Smooth muscle cell of the brain vasculature (primary cell): ENCODE results near the gene PTMS.
"Not testable (repeated sequence)": the region's sequence is repeated elsewhere in the genome, so short reads cannot be mapped to it uniquely, and the experiment has no call there.

Source experiments
- DNase-seq: peaks from one replicate; pipeline ENCODE4 v3.0.0-alpha.2; 2012; ENCODE audit warnings: low read depth, low spot score

PTMS gene, protein sequence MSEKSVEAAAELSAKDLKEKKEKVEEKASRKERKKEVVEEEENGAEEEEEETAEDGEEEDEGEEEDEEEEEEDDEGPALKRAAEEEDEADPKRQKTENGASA

DNA sequence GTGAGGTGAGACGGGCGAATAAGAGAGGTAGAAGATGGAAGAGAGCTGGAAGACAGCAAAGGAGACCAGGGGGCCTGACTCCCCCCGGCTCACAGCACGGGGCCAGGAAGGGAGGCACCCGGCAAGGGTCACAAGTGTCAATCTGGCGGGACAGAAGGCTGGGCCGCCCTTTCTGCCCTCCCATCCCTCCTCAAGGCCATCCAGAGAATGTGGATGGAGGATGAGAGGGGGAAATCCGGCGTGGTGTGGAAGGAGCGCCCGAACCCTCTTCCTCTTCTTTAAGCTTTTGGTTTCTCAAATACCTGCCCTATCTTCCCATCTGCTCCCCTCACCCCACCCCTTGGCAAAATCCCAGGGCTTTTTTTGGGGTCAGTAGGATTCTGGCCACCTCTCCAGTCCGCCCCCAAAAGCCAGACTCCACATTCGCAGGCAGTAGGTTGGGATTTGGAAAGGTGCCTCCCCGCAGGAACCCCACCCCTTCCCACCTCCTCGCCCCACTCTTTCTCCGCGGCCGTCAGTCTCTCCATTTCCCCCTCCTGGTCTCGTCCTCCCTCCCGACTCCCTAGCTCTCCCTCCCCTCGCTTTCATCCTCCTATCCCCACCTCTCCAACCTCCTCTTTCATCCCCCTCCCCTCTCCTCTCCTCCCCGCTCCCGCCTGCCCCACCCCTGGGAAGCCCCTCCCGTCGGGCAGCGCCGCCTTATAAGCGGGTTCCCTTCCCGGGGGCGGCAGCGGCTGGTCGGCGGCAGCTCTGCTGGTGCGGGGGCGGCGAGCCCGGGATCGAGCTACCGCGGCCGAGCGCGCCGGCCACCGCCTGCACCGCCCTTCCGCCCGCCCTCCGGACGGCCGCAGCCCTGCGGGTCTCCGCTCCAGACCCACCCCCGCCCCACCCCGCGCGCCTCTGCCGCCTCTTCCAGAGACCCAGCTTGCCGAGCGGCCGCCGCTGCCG is at the start of gene PTMS:
TSS of gene PTMS (plus strand) at position 730 of the 948 bp plus-strand sequence. CDS start 343 bp downstream, outside the sequence.
- peak; percentile 69 for DNase-seq

DNA sequence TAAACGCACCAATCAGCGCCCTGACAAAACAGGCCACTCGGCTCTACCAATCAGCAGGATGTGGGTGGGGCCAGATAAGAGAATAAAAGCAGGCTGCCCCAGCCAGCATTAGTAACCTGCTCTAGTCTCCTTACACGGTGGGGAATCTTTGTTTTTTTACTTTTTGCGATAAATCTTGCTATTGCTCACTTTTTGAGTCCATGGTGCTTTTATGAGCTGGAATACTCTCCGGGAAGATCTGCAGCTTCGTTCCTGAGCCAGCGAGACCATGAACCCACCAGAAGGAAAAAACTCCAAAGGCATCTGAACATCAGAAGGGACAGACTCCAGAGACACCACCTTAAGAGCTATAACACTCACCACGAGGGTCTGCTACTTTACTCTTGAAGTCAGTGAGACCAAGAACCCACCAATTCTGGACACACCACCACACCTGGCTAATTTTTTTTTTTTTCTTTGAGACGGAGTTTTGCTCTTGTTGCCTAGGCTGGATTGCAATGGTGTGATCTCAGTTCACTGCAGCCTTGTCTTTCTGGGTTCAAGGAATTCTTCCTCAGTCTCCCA is 49.2 kb upstream of the PTMS start:
- no peak for DNase-seq

DNA sequence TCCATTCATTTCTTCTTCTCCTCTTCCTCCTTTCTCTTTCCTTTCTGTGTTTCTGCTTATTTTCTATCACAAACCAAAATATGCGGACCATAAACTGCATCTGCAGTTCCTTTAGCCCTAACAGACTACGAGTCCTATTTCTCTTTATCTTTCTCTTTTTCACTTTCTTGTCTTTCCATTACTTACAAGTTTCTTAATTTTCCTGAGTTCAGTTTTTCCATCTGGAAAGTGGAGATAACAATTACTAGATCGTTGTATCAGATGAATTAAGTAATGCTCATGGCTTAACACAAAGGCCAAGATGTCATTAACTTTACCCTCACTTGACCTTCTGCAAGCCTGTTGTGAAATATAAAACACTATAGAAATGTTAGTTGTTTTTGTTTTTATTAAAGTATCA is 43.3 kb upstream of the PTMS start:
- no peak for DNase-seq

DNA sequence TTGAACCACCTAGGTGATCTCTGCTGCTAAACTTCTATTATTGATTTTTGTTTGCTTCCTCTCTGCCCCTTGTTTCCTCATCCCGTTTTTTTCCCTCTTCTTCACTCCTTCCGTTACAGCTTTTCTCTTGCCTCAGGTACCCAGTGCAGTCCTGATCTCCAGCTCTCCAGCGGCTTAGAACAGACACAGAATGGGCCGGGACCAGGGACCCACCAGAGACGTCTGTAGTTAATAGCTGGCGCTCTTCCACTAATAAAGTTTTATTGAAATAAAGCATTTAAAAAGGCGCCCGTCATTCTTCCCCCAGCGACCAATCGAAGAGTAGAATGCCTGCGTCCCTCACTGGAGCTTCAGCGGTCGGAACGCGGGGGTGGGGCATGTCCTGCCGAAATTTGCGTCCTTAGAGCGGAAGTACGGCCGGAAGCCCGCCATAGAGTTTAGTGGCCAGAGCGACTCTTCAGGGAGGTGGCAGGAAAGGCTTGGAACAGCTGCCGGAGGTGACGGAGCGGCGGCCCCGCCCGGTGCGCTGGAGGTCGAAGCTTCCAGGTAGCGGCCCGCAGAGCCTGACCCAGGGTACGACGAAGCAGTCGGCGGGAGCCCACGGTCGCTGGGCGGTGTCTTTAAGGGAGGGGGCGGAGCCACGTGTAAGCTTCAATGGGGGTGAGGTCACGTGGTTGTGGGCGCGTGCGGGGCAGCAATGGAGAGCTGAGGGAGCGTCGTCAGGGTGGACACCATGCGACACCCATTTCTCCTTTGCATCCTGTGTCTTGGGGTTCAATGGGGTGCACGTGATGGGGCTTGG is 42.4 kb upstream of the PTMS start, which contains the start of gene COPS7A:
TSS of gene COPS7A (plus strand) at position 440 of the 802 bp plus-strand sequence. CDS start 611 bp downstream, outside the sequence.
- peak; percentile 96 for DNase-seq

DNA sequence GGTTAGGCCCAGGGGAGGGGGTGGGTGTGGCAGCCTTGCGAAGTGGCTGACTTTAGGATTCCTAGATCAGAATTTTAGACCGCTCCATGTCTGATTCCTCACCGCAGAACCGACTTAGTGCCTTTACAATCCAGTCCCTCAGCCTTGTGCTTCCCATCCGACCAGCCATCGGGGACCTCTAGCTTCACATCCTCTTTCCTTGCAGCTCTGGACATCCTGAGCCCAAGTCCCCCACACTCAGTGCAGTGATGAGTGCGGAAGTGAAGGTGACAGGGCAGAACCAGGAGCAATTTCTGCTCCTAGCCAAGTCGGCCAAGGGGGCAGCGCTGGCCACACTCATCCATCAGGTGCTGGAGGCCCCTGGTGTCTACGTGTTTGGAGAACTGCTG is 41.8 kb upstream of the PTMS start:
- DNase-seq, result no peak

DNA sequence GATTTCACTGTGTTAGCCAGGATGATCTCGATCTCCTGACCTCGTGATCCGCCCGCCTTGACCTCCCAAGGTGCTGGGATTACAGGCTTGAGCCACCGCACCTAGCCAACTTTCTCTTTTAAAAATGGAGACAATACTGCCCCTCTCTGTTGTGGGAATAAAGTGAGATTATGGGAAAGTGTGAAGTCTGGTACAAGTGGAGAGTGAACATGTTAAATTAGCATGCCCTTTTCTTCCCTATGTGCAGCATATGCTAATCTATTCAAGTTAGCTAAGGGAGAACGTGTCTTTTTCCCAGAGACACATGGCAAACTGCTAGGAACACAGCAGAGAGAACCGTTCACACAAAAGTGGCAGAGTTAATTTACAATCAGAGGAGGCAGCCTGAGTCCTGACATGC is 40.8 kb upstream of the PTMS start:
- DNase-seq, result no peak

DNA sequence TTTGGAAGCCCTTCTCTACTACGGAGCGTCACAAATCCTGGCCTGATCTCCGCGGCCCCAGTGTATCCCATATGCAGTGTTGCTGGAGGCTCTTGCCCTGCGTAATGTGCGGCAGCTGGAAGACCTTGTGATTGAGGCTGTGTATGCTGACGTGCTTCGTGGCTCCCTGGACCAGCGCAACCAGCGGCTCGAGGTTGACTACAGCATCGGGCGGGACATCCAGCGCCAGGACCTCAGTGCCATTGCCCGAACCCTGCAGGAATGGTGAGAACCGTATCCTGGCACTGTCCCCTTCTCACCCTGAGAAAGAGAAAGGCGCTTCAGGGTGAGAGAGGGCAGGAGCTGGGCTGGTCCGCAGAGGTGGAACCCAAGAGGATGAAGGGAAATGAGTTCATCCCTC is 37.0 kb upstream of the PTMS start:
- no peak for DNase-seq

DNA sequence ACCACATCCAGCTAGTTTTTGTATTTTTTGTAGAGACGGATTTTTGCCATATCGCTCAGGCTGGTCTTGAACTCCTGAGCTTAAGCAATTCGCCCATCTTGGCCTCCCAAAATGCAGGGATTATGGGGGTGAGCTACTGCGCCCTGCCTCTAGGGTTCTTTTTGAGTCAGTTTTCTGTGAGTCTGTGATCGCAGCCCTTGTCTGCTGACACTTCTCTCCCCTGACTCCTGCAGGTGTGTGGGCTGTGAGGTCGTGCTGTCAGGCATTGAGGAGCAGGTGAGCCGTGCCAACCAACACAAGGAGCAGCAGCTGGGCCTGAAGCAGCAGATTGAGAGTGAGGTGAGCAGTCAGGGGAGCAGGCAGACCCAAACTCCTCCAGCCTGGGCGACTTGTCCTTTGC is 36.0 kb upstream of the PTMS start:
- no peak for DNase-seq

DNA sequence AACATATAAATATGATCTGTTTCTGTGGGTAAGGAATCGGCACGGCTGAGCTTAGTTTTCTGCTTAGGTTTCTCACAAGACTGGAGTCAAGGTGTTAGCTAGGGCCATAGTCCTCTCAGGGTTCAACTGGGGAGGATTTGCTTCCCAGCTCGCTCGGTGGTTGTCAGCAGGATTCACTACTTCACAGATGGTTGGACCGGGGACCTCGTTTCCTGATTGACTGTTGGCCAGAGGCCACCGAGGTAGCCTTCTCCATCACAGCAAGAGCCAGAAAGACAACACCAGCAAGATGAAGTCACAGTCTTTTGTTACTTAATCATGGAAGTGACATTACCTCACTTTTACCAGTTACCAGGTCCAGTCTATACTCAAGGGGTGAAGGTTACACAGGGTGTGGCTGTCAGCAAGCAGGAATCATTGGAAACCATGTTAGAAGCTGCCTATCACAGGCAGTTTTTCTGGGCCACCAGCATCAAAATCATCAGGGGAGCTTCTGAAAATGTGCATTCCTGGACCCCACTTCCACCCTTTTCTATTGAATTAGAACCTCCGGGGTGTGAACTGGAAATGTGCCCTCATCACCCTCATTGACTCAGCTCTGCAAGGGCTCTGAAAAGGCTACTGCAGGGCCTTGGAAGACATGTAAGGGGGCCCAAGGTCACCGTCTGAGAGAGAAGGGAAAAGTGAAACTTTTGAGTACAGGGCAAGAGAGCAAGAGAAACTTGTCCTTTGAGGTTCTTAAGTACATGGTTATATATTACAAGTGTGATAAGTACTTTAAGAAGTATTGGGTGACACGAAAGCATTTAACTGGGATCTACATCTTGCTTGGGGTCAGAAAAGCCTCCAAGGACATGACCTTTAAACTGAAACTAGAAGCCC is 31.4 kb upstream of the PTMS start:
- no peak for DNase-seq

DNA sequence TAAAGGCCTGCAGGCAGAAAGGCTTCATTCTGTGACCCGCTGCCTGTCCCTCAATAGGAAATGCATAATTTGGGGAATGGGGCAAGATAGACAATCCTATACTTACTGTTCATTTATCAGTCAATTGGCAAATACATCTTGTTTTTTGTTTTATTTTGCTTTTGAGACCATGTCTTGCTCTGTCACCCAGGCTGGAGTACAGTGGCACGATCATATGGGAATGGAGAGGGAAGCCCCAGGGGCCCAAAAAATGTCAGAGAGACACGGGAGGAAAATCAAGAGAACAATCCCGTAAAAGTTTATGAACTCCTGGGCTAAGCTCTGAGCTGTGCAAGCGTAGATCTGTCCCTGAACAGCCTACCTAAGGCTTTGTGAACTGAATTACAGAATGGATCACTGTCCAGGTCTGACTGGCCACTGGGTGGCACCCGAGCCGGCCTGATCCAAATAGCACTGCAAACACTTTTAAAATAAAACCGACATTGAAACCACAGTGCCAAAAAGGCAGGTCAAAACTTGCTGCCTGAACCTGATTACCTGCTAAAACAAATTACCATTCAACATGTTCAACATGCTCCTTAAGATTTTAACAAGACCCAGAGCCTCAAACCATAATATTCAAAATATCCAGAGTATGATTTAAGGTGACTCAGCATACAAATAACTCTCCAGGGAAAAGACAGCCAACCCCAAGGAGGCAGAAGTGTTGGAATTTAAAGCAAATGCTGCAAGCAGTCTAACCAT is 30.5 kb upstream of the PTMS start:
- DNase-seq, result no peak

DNA sequence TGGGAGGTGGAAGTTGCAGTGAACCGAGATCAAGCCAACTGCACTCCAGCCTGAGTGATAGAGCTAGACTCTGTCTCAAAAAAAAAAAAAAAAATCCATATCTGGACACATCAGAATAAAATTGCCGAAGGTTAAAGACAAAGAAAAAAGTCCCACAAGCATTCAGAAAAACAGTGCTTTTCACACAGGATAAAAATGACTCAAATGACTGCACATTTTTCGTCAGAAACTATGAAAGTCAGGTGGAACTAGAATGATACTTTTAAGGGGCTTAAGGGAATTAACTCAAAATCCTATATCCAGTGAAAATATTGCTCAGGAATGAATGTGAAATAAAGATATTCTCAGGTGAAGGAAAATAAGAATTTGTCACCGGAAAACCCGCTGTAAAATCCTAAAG is 29.4 kb upstream of the PTMS start:
- no peak for DNase-seq

DNA sequence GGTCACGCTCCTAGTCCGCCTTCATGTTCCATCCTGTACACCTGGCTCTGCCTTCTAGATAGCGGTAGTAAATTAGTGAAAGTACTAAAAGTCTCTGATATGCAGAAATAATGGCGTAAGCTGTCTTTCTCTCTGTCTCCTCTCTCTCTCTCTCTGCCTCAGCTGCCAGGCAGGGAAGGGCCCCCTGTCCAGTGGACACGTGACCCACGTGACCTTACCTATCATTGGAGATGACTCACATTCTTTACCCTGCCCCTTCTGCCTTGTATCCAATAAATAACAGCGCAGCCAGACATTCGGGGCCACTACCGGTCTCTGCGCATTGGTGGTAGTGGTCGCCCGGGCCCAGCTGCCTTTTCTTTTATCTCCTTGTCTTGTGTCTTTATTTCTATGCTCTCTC is 24.1 kb upstream of the PTMS start:
- not testable (repeated sequence) for DNase-seq

DNA sequence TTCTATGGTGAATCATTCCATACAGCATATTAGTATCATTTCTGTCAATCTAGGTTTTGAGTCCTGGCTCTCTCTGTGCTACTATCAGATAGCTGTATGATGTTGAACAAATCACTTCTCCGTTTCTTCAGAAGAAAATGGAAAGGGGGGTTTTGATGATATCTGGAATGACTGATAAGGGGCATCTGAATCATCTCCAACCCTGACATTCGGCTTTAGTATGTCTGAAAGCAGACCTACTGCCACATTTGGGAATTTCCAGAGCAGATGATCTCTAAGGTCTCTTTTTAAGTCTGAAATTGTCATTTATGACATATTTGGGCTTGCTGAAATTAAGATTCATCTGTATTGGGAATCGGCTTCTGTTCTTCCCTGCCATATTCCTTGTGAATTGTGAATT is 23.3 kb upstream of the PTMS start:
- DNase-seq, result no peak

DNA sequence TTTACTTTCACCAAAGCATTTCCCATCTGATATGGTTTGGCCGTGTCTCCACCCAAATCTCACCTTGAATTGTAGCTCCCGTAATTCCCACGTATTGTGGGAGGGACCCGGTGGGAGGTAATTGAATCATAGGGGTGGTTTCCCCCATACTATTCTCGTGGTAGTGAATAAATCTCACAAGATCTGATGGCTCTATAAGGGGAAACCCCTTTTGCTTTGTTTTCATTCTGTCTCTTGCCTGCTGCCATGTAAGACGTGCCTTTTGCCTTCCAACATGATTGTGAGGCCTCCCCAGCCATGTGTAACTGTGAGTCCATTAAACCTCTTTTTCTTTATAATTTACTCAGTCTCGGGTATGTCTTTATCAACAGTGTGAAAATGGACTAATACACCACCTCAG is 22.9 kb upstream of the PTMS start:
- DNase-seq, result not testable (repeated sequence)

DNA sequence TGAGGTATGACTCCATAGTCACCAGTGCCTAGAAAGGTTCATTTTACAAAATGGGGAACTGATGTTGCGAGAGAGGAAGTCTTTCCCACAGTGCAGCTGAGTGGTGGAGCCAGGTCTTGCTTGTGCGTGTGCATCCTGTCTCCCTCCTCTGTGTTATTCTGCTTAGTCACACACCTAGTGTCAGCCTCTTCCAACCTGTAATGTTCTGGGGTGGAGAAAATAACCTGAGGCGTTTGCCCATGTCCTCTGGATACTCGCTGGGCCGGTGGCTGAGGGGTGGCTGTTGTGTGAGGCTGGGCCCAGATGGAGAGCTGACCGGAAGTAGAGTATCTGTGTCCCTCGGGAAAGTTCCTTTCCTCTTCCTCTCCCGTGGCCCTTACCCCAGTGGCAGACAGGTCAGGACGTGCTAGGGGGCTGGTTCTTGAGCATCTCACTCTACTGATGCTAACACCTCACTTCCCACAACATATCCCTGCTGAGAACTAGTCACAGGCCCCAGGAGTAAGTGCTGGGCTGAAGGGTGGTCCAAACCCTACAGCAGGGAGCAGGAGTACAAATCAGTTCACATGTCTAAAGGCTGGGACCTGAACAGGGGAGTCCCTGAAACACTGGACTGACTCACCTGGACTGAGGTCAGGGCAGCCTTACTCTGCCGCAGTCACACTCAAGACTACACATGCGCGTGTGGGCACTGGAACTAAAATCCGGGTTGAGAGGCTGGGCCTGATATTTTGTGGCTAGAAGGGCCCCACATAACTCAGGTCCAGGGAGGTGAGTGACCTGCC is 20.2 kb upstream of the PTMS start:
- no peak for DNase-seq

DNA sequence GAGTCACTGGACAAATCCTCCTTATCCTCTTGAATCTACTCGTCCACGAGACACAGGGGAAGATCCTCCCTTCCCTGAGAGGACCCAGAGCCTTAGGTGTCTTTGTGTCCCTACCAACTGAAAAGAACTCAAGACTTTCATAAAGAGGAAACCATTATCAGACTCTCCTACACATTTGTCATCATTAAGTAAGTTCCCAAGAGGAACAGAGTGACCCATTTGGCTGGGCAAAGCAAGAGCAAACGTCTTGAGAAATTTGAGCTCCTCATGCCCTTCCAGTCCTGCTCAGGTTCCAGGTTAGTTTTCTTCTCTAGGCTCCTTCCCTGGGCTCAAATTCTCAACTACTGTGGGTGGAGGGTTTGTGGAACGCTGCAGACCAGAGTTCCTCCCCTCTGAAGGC is 18.9 kb upstream of the PTMS start:
- DNase-seq, result no peak

DNA sequence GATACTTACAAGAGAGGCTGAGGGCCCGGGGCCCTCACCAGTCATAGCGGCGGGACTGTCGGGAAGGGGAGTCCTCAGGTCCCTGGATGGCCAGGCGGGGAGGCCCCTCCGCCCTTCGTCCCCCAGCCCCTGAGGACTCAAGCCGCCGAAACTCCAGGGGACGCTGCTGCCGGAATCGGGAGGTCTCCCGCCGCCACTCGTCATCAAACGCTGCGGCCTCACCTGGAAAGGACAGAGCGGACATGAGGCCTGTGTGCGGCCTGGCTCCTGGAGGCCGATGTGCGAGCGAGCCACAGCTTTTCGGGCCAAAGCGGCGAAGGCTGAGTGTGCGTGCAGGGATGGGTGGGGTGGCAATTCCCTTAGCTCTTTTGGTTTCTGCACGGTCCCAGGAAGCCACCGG is 17.4 kb upstream of the PTMS start:
- DNase-seq, result no peak

DNA sequence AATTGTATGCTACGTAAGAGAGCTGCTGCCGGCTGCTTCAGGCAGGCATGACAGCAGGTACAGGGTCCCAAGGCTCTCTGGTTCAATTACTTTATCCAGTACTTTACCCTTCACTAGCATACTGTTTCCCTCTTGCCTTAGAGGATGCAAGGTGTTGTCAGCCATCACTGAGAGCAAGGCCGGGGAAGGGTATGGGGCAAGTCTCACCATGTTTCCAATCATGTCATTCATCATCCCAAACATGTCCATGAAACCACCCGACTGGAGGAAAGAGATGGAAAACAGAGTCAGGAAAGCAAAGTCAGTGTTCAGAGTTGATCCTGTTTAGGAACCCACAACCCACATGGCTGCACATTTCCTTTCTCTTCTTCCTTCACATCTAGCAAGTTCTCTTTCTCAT is 15.7 kb upstream of the PTMS start:
- no peak for DNase-seq

DNA sequence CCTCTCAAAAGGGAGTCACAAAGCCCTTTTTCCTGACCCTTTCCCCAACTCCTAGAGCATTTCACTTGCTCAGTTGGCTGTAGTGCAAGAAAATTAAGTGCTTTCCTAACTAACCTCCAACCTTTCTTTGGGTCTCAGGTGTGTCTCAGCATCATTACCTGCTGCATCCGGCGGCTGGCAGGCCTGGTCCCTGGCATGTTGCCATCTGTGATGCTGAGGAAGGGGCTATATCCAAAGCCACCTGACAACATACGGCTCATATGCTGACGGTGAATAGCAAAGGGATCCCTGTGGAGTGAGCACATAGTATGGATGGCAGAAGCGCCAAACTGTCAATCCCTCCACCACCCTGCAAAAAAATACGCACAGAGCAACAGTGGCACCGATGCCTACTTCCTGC is 14.4 kb upstream of the PTMS start:
- no peak for DNase-seq
